Keratinocyte (primary cell): ENCODE measurements around the gene S100B.

Source experiments
- CTCF ChIP-seq, 3 experiments: IDR thresholded peaks in 1 of 3; conservative IDR thresholded peaks in 1 of 3; optimal IDR thresholded peaks in 1 of 3; 2 replicates in 2 of 3; 3 replicates in 1 of 3; pipeline versions ENCODE3 to v1.5.1; 2011; ENCODE audit warnings: low read length in 3 of 3, mild to moderate bottlenecking in 3 of 3, moderate library complexity in 2 of 3, control low read depth in 1 of 3, inconsistent platforms in 1 of 3; ENCODE audit not compliant: insufficient read depth in 2 of 3; ENCODE audit errors: extremely low read depth in 1 of 3
- EZH2 ChIP-seq: IDR thresholded peaks from one replicate; pipeline ENCODE4 v1.6.1; 2012; ENCODE audit warnings: inconsistent platforms, mild to moderate bottlenecking, low read length, moderate library complexity

GRCh38 chr21:46556802-46557201 is 48.1 kb downstream of the S100B start:
- TF ChIP-seq EZH2, result no peak
- TF ChIP-seq CTCF (optimal IDR thresholded peaks at IDR 0.05 in 1 of 3, IDR thresholded peaks at IDR 0.05 in 1 of 3, conservative IDR thresholded peaks at IDR 0.05 in 1 of 3; ENCODE audit: extremely low read depth in 1 of 3, insufficient read depth in 2 of 3, low read length in 3 of 3), result no peak
